RWPE2 (cell line): ENCODE data around the gene KCNMA1.
A peak's percentile ranks its signal among the peaks of the same experiment; 100 is the strongest.

ENCODE experiments used
- ATAC-seq: fragments of 200-7000 bp; cut with Tn5 transposase; 3 replicates; pipeline ENCODE4 v1.9.1; 2021; ENCODE audit warnings: low read depth
- DNase-seq: peaks from one replicate; pipeline ENCODE4 v3.0.0-alpha.2; 2020; ENCODE audit warnings: low spot score
- H3K27ac ChIP-seq: fragments of 450-650 bp; 2 replicates; pipeline ENCODE4 v1.5.1; 2017; ENCODE audit warnings: mild to moderate bottlenecking; ENCODE audit not compliant: poor library complexity, severe bottlenecking
- H3K27me3 ChIP-seq: fragments of 250-450 bp; sonication (Bioruptor Pico); 2 replicates; pipeline ENCODE4 v1.5.1; 2021; ENCODE audit warnings: mild to moderate bottlenecking, moderate library complexity; ENCODE audit not compliant: insufficient read depth, poor library complexity, severe bottlenecking
- H3K36me3 ChIP-seq: fragments of 250-450 bp; sonication (Bioruptor Pico); 2 replicates; pipeline ENCODE4 v1.5.1; 2020; ENCODE audit warnings: low read depth, mild to moderate bottlenecking, moderate library complexity
- H3K4me1 ChIP-seq: fragments of 250-450 bp; sonication (Bioruptor Pico); 2 replicates; pipeline ENCODE4 v1.5.1; 2021; ENCODE audit warnings: mild to moderate bottlenecking, moderate library complexity; ENCODE audit not compliant: insufficient read depth, poor library complexity, severe bottlenecking
- H3K4me3 ChIP-seq: fragments of 250-450 bp; sonication (Bioruptor Pico); 2 replicates; pipeline ENCODE4 v1.5.1; 2021; ENCODE audit warnings: mild to moderate bottlenecking, moderate library complexity; ENCODE audit not compliant: severe bottlenecking
- H3K9me3 ChIP-seq: fragments of 250-450 bp; sonication (Bioruptor Pico); 2 replicates; pipeline ENCODE4 v1.5.1; 2021; ENCODE audit warnings: mild to moderate bottlenecking, moderate library complexity; ENCODE audit not compliant: severe bottlenecking
- CTCF ChIP-seq: fragments of 450-650 bp; IDR thresholded peaks from one replicate; pipeline ENCODE4 v1.5.1; 2017; ENCODE audit warnings: mild to moderate bottlenecking, moderate library complexity; ENCODE audit not compliant: poor library complexity, severe bottlenecking

KCNMA1 gene

GRCh38 chr10:77393411-77393810 lies 244.2 kb downstream of the KCNMA1 start:
- ATAC-seq (no peak), DNase-seq (no peak)
- Histone ChIP-seq H3K4me3 (no peak overlapping the region), H3K36me3 (no peaks in the 10 kb centered on the region), H3K4me1 (peaks cover 49% of the 10 kb centered on the region), H3K27ac (peak overlapping the region; percentile 98), H3K9me3 (no peaks in the 10 kb centered on the region), H3K27me3 (no peaks in the 10 kb centered on the region)
- no peak for TF ChIP-seq CTCF

- no peak for TF ChIP-seq CTCF
- H3K4me3 ChIP-seq: no peak overlapping the region
- ATAC-seq (peak; percentile 91), DNase-seq (peak; percentile 96)
- H3K4me1 ChIP-seq: peaks cover 50% of the 10 kb centered on the region
- H3K36me3 ChIP-seq: no peaks in the 10 kb centered on the region
- no peaks in the 10 kb centered on the region for H3K9me3 ChIP-seq
- H3K27ac ChIP-seq: peak overlapping the region; percentile 98
- H3K27me3 ChIP-seq: no peaks in the 10 kb centered on the region
These were observed 244.8 kb downstream of the KCNMA1 start for GRCh38 chr10:77392851-77393250.

- no peaks in the 10 kb centered on the region for H3K9me3 ChIP-seq
- peak; percentile 26 for ATAC-seq
- peak; percentile 52 for TF ChIP-seq CTCF
- H3K4me1 ChIP-seq: peaks cover 55% of the 10 kb centered on the region
- no peak overlapping the region for H3K4me3 ChIP-seq
- H3K27me3 ChIP-seq: no peaks in the 10 kb centered on the region
- H3K36me3 ChIP-seq: no peaks in the 10 kb centered on the region
- peak overlapping the region; percentile 98 for H3K27ac ChIP-seq
- DNase-seq: no peak
These were observed 245.3 kb downstream of the KCNMA1 start for GRCh38 chr10:77392236-77392721.

GRCh38 chr10:77391605-77392235 lies 245.9 kb downstream of the KCNMA1 start:
- no peaks in the 10 kb centered on the region for H3K9me3 ChIP-seq
- no peak overlapping the region for H3K4me3 ChIP-seq
- ATAC-seq: 0 out of 3 replicates have a peak, but pooled peaks have one; percentile 1
- H3K27me3 ChIP-seq: no peaks in the 10 kb centered on the region
- peak overlapping the region; percentile 98 for H3K27ac ChIP-seq
- H3K4me1 ChIP-seq: peaks cover 61% of the 10 kb centered on the region
- H3K36me3 ChIP-seq: no peaks in the 10 kb centered on the region
- peak; percentile 81 for TF ChIP-seq CTCF
- DNase-seq: no peak

GRCh38 chr10:77390481-77390891 lies 247.1 kb downstream of the KCNMA1 start:
- ATAC-seq (no peak), DNase-seq (no peak)
- no peaks in the 10 kb centered on the region for H3K9me3 ChIP-seq
- H3K27me3 ChIP-seq: no peaks in the 10 kb centered on the region
- peak overlapping the region; percentile 98 for H3K27ac ChIP-seq
- no peak for TF ChIP-seq CTCF
- H3K4me1 ChIP-seq: peaks cover 59% of the 10 kb centered on the region
- no peaks in the 10 kb centered on the region for H3K36me3 ChIP-seq
- no peak overlapping the region for H3K4me3 ChIP-seq
